IPS DF 6.9 (cell line): ENCODE measurements around the gene ENTHD1.
"Not testable (repeated sequence)": the region's sequence is repeated elsewhere in the genome, so short reads cannot be mapped to it uniquely, and the experiment has no call there.

Source experiments
- DNase-seq: peaks from one replicate; pipeline ENCODE4 v3.0.0-alpha.2; 2013; ENCODE audit warnings: low read depth, low spot score
- H3K27ac ChIP-seq: one replicate; pipeline ENCODE4 v1.5.1; 2013; ENCODE audit warnings: low read length, control low read depth
- H3K27me3 ChIP-seq: 2 replicates; pipeline ENCODE4 v1.6.1; 2013; ENCODE audit warnings: mild to moderate bottlenecking, low read length; ENCODE audit not compliant: control insufficient read depth, insufficient read depth
- H3K36me3 ChIP-seq: 2 replicates; pipeline ENCODE4 v1.6.1; 2013; ENCODE audit warnings: low read length; ENCODE audit not compliant: control insufficient read depth, insufficient read depth
- H3K4me1 ChIP-seq: 2 replicates; pipeline ENCODE4 v1.6.1; 2013; ENCODE audit warnings: low read length; ENCODE audit not compliant: control insufficient read depth, insufficient read depth
- H3K4me3 ChIP-seq: 2 replicates; pipeline ENCODE4 v1.5.1; 2013; ENCODE audit warnings: mild to moderate bottlenecking, low read length
- H3K9me3 ChIP-seq: 2 replicates; pipeline ENCODE4 v1.6.1; 2013; ENCODE audit warnings: low read length, inconsistent platforms; ENCODE audit not compliant: control insufficient read depth, insufficient read depth
- WGBS: extraction: QIAGEN DNeasy Blood & Tissue Kit; methylation state at CpG from one replicate; pipeline ENCODE4 v1.1.7; 2013; ENCODE audit warnings: mixed read lengths, missing lambda C conversion rate; ENCODE audit not compliant: insufficient read length, insufficient coverage; 5-methylcytosine and 5-hydroxymethylcytosine counted together

ENTHD1 gene

DNA sequence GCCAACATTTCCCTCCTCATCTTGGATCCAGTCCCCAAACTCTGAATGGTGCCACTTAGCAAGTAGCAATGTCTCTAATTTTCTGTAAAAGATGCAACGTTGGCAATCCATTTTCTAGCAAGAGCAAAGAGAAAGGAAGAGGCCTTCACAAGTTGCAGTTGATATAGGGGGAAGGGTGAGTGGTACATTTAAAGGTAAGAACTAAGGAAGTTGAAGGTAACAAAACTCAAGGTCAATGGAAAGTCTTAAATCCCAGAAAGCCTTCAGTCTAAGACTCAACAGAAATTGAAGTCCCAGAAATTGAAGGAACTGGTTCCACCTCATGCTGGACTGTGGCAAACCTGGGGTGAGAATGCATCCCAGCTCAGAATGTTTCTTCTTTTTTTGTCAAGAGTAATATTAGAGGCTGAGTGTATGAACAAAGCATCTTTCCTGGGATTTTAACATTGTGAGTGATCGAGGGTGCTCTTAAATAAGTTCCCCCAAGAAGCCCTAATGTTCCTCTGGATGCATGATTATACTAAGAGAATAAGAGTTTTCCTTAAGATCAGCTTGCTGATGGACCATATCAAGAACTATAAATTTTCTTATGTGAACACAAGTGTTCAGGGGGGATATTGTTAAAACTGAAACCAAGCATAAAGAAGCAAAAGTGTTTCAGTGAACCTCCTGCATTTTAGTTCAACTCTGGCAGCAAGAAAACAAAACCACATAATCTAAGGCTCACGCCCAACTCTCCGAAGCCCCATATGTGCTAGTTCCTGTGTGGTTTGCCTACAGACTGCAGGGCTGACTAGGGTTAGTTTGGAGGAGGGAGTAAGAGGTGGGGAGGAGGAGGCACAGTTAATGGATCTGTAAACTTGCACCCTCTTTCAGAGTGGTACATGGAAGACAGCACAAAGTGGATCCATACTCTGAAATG lies 7.0 kb upstream of the ENTHD1 start, which contains the start of gene GRAP2:
GRAP2 (plus strand) TSS at position 779 of the 922 bp plus-strand sequence. CDS start 46,023 bp downstream, outside the sequence.
- Histone ChIP-seq H3K27ac (no peak within 1 kb of the TSS), H3K36me3 (no peaks in the 10 kb centered on the region), H3K4me1 (no peaks in the 10 kb centered on the region), H3K4me3 (no peak within 1 kb of the TSS), H3K27me3 (no peaks in the 10 kb centered on the region), H3K9me3 (no peaks in the 10 kb centered on the region; the same call in 1 of the 2 replicates)
- no CpG with 5 or more reads among the region's 4 CpGs for WGBS
- DNase-seq, result no peak

DNA sequence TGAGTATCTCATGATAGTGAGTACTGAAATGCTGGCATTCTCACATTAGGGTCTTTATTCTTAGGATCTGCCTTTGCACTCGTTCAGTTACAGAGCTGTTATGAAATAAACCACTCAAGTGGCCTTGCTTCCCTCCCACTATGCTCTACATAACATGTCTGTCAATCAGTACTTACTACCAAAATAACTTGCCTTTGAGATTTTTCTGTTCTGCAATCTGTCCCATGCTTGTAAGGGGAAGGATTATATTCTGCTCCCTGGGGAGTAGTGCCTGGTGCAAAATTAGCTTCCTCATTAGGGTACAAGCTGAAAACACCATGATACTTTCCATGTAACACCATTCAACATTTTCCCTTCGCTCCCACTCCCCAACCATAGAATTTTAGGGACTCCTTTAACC lies 5.4 kb upstream of the ENTHD1 start:
- no peak overlapping the region for H3K27ac ChIP-seq
- no CpG with 5 or more reads among the region's 2 CpGs for WGBS
- no peaks in the 10 kb centered on the region; the same call in 1 of the 2 replicates for H3K9me3 ChIP-seq
- no peaks in the 10 kb centered on the region for H3K27me3 ChIP-seq
- H3K36me3 ChIP-seq, result no peaks in the 10 kb centered on the region
- no peak overlapping the region for H3K4me3 ChIP-seq
- H3K4me1 ChIP-seq, result no peaks in the 10 kb centered on the region
- DNase-seq, result no peak

DNA sequence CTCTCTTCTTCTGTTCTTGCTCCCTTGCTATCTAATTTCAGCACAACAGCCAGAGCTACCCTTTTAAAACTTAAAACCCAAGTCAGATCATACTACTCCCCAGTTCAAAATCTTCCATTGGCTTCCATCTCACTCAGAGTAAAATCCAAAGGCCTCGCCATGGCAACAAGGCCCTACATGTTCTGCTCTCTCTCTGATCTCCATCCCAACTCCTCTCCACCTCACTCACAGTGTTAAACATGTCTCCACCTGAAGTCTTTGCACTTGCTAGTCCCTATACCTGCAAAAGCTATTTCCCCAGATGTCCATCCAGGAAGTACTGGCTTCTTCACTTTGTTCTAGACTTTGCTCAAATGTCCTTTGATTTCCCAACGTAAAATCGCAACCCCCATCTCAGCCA lies 4.3 kb upstream of the ENTHD1 start:
- no peaks in the 10 kb centered on the region for H3K27me3 ChIP-seq
- no CpG with 5 or more reads among the region's 3 CpGs for WGBS

DNA sequence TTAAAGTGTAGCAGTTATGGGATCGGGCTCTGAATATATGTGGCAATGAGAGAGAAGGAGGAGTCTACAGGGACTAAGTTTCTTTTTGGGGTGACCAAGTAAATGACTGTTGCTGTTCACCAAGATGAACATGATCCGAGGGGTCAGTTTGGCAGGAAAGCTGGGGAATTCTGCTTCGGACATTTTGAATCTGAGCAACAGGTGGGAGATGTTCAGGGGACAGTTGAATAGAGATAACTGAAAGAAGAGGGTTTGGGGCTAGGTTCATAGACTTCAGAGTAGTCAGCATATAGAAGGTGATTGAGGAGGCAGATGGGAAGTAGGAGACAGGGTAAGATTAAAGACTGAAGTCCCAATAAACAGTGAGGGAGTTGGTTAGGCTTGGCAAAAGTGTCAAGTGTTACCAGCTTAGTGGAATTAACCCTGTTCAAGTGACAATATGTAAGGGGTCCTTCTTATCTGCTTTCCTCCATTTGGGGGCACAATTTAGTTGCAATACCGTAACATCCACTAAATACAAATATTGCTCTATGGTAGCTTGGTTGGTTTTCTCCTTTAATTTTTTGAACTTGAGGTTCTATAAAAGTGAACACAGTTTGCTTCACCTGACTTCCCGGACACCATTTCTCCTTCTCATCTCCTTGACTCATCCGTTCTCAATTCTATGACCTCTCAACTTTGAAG lies 2.9 kb upstream of the ENTHD1 start:
- H3K36me3 ChIP-seq, result no peaks in the 10 kb centered on the region
- H3K4me3 ChIP-seq, result no peak overlapping the region

More for the DNA sequence above, 4.3 kb upstream of the ENTHD1 start:
- Histone ChIP-seq H3K9me3 (no peaks in the 10 kb centered on the region; the same call in 1 of the 2 replicates), H3K4me1 (no peaks in the 10 kb centered on the region), H3K27ac (no peak overlapping the region), H3K4me3 (no peak overlapping the region), H3K36me3 (no peaks in the 10 kb centered on the region)
- DNase-seq, result no peak

DNA sequence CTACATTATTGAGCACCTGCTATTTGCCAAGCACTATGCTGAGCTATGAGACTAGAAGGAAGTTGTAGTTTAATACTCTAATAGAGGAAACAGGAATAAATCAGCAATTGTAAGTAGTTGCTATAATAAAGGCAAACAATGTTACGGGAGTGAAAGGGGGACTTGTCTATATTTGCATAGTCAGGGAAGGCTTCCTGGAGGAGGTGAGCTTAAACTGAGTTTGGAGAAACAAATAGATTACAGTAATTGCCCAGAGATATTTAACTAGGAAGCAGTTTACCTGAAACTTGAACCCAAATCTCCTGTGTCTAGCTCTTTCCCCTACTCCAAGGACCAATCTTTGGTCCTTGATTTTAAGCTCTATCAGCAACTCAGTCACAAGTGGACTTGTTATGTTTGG lies 2.1 kb upstream of the ENTHD1 start:
- Histone ChIP-seq H3K36me3 (no peaks in the 10 kb centered on the region), H3K27ac (no peak overlapping the region), H3K4me1 (no peaks in the 10 kb centered on the region), H3K9me3 (no peaks in the 10 kb centered on the region; the same call in 1 of the 2 replicates), H3K27me3 (no peaks in the 10 kb centered on the region), H3K4me3 (no peak overlapping the region)
- whole genome bisulfite sequencing, result no CpG with 5 or more reads among the region's 1 CpG
- no peak for DNase-seq

More for the DNA sequence above, 2.9 kb upstream of the ENTHD1 start:
- H3K27me3 ChIP-seq, result no peaks in the 10 kb centered on the region
- H3K9me3 ChIP-seq, result no peaks in the 10 kb centered on the region; the same call in 1 of the 2 replicates
- H3K4me1 ChIP-seq, result no peaks in the 10 kb centered on the region
- WGBS, result no CpG with 5 or more reads among the region's 6 CpGs
- no peak for DNase-seq
- no peak overlapping the region for H3K27ac ChIP-seq

DNA sequence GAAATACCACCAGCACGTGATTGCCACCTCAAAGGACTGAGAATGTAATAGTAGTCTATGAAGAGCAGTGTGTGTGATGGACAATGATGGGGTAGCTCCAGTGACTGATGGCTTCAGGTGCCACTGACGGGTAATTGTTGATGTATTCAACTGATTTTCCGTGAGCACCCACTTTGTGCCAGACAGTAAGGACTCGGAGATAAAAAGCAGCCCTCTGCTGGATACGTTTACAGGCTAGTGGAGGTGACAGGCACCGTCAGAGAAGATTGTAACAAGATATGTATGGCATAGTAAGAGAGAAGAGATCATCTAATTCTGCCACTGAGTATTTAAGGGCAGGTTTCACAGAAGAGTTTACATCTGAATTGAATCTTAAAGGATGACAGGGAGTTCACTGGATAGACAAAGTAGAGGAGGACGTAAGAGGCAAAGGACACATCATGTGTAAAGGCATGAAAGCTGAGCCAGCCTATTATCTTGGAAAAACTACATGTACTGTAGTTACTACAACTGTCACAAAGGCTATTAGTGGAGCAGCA lies 1.1 kb upstream of the ENTHD1 start:
- H3K36me3 ChIP-seq, result no peaks in the 10 kb centered on the region
- H3K4me1 ChIP-seq, result no peaks in the 10 kb centered on the region
- WGBS, result no CpG with 5 or more reads among the region's 7 CpGs
- H3K27ac ChIP-seq, result no peak overlapping the region
- no peaks in the 10 kb centered on the region for H3K9me3 ChIP-seq
- no peak overlapping the region for H3K4me3 ChIP-seq
- no peak for DNase-seq
- no peaks in the 10 kb centered on the region for H3K27me3 ChIP-seq

DNA sequence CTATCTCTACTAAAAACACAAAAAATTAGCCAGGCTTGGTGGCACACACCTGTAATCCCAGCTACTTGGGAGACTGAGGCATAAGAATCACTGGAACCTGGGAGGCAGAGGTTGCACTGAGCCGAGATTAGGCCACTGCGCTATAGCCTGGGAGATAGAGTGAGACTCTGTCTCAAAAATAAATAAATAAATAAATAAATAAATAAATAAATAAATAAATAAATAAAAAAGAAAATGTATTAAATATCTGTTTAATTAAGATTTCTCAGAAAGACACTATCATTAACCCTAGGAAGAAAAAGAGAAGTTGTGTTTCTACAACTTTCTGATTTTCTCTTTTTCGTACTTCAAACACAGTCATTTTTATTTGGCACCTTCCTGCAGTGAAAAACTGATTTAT lies 3.6 kb downstream of the ENTHD1 start:
- H3K4me3 ChIP-seq, DNase-seq, H3K27ac ChIP-seq, H3K9me3 ChIP-seq, H3K27me3 ChIP-seq, H3K36me3 ChIP-seq, H3K4me1 ChIP-seq: not testable (repeated sequence)
- WGBS, result no CpG with 5 or more reads among the region's 3 CpGs

DNA sequence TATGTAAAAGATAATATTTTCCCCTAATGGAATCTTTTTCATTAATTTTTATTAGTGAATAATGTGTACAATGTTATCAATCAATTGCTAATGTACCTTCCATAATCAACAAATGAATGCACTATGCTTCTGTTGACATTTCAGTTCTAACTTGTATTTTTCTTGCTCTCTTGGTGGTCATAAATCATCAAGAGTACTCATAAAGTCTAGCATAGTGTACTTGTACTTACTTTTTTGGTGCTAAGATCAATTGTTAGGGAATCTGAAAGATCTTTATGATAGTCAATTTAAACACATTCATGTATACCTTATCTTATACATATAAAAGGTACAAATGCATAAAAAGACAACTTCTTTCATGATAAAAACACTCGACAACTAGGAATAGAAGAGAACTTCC lies 10.5 kb downstream of the ENTHD1 start:
- no peaks in the 10 kb centered on the region for H3K27me3 ChIP-seq
- WGBS, result no CpG with 5 or more reads among the region's 1 CpG
- H3K9me3 ChIP-seq, result no peaks in the 10 kb centered on the region
- H3K4me1 ChIP-seq, result no peaks in the 10 kb centered on the region
- no peak overlapping the region for H3K4me3 ChIP-seq
- DNase-seq, result no peak
- H3K27ac ChIP-seq, result no peak overlapping the region
- no peaks in the 10 kb centered on the region for H3K36me3 ChIP-seq

DNA sequence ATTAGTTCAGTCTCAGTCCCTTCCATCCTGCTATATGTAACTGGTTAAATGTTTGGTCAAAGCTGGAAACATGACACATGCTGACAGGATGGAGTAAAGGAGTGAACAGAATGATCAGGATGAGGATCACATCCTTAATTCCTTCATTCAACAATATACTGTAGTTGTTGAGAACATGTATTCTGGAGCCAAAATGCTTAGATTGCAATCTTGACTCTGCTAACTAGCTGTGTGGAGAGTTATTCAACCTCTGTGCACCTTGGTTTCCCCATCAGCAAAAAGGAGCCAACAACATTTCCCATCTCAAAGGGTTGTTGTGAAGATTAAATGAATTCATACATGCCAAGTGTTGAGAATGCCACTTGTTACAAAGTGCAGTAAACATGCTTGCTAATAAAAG lies 12.8 kb downstream of the ENTHD1 start:
- Histone ChIP-seq H3K36me3 (no peaks in the 10 kb centered on the region), H3K4me1 (no peaks in the 10 kb centered on the region), H3K27ac (no peak overlapping the region), H3K4me3 (no peak overlapping the region), H3K9me3 (no peaks in the 10 kb centered on the region), H3K27me3 (no peaks in the 10 kb centered on the region)
- DNase-seq, result no peak

DNA sequence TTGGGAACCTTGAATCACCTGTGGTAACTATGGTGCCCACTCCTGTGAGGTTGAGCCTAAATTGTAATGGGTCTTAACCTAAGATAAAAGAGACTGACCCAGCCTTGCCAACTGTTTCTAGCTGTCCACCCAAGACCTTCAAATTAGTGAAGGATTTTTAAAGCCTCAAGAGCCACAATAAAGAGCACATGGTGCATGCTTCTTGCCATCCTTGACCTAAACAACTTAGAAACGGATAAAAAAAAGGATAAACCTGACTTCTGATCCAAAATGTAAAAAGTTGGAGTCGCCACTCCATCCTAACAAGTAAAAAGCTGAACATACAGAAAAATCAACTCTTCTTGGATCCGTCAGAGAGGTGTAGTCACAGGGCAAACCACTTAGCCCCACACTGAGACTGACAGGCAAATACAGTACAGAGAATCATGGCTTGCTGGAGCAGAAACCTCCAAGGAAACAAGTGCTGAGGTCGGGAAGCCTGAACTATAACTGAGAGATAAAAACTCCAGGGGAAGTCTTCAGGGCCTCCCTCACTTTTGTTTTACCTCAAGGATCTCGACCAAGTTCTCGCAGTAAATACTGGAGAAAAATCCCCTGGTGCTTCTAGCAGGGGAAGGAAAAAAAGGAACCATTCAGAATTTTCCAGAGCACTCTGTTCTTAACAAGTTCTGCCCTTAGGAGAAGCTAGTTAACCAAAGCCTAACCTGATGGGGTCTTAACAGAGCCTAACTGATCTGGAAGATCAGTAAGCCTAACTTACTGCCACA lies 16.3 kb downstream of the ENTHD1 start:
- no CpG with 5 or more reads among the region's 6 CpGs for WGBS
- H3K4me1 ChIP-seq, result no peaks in the 10 kb centered on the region
- H3K36me3 ChIP-seq, result no peaks in the 10 kb centered on the region
- no peaks in the 10 kb centered on the region for H3K27me3 ChIP-seq
- no peak overlapping the region for H3K4me3 ChIP-seq
- no peak for DNase-seq
- H3K9me3 ChIP-seq, result no peaks in the 10 kb centered on the region
- no peak overlapping the region for H3K27ac ChIP-seq
